Hepatic stellate cell (primary cell): ENCODE data around the gene AQP9.

Experiments used
- DNase-seq: peaks from one replicate; pipeline ENCODE4 v3.0.0; 2011; ENCODE audit warnings: low spot score

AQP9 gene

GRCh38 chr15:58139989-58140522 lies 1.9 kb downstream of the AQP9 start:
- no peak for DNase-seq

- no peak for DNase-seq
These were observed 3.7 kb downstream of the AQP9 start for GRCh38 chr15:58141894-58142293.

GRCh38 chr15:58142827-58143461 lies 4.8 kb downstream of the AQP9 start:
- DNase-seq = no peak

DNA sequence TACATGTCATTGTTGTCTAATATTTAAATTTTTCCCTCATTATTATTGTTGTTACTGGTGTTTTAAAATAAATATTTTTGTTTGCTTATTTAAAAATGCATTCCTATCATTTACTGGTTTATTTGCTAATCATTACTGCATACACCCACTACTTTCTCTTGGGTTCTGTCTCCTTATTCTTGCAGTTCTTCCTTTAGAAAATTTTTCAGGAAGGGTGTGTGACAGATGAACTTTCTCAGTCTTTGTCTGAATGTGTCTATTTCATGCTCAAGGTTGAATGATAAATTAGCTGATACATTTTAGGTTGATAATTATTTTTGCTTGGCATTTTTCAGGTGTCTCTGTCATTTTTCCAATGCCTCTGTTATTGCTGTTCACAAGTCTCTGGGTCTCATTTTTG lies 7.4 kb downstream of the AQP9 start:
- no peak for DNase-seq

GRCh38 chr15:58146211-58146610 lies 8.0 kb downstream of the AQP9 start:
- DNase-seq = no peak

- no peak for DNase-seq
These were observed 8.6 kb downstream of the AQP9 start for GRCh38 chr15:58146749-58147148.

GRCh38 chr15:58147171-58147611 lies 9.0 kb downstream of the AQP9 start:
- no peak for DNase-seq

GRCh38 chr15:58148120-58148519 lies 9.9 kb downstream of the AQP9 start:
- no peak for DNase-seq

- no peak for DNase-seq
These were observed 10.7 kb downstream of the AQP9 start for GRCh38 chr15:58148633-58149445.

GRCh38 chr15:58154769-58155168 lies 16.6 kb downstream of the AQP9 start:
- no peak for DNase-seq

DNA sequence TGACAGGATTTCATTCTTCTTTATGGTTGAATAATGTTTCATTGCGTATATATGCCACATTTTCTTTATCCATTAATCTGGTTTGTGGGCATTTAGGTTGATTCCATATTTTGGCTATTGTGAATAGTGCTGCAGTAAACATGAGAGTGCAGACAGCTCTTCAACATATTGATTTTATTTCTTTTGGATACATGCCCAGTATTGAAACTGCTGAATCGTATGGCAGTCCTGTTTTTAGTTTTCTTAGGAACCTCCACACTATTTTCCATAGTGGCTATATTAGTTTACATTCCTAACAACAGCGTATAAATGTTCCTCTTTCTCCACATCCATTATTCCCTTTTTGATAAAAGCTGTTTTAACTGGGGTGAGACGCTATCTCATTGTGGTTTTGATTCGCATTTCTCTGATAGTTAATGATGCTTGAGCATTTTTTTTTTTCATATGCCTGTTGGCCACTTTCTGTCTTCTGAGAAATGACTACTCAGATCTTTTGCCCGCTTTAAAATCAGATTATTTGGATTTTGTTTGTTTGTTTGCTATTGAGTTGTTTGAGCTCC lies 21.7 kb downstream of the AQP9 start:
- DNase-seq = no peak

DNA sequence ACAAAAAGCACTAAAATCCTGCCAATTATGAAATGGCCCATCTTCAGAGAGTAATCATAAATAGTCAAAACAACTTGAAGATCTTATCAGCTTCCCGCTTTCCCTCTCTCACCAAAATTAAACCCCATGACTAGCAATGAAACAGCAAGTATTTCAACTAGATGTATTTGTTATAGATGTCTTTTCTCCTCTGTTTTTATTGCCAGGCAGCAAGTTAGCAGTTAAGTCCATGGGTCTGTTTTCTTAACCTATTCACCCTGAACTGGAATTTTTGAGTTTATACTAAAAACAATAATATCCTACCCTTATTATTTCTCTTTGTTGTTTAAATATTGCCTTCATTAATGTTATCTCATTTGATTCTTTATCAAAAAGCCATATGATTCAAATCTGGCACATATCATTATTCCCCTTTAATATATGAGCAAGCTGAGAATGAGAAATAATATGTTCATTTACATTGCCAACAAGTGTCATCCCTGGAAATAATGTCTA lies 23.3 kb downstream of the AQP9 start:
- DNase-seq = no peak

GRCh38 chr15:58163985-58164384 lies 25.8 kb downstream of the AQP9 start:
- DNase-seq = no peak

- DNase-seq = no peak
These were observed 26.7 kb downstream of the AQP9 start for GRCh38 chr15:58164926-58165325.

- DNase-seq = no peak
These were observed 27.5 kb downstream of the AQP9 start for GRCh38 chr15:58165661-58166060.

DNA sequence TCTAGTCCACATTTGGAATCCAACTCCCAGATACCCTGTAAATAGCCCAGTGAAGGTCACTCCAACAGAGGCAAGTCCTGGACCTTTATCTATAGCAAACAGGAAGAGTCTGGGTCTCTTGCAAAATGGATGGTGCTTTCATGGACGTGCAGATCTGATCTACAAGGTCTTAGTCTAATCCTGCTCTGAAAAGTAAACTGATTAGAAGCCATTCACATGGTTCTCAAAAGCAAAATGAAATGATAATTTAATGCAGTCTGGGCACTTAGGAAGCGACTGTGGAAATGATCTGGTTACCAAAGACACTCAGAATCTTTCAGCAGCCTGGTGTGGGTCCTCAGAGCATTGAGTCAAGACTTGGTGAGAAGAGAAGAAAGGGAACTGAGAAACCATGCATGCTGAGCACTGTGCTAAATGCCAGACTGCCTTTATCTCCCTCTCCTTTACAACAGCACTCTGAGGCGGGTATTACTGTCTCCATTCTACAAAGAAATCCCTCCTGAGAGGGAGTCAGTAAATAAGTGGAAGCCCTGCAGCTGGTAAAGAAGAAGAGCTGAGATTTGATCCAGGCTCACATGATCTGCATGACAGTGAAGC lies 29.0 kb downstream of the AQP9 start:
- no peak for DNase-seq

GRCh38 chr15:58169934-58170333 lies 31.8 kb downstream of the AQP9 start:
- no peak for DNase-seq

GRCh38 chr15:58171476-58172061 lies 33.4 kb downstream of the AQP9 start:
- no peak for DNase-seq

- no peak for DNase-seq
These were observed 36.5 kb downstream of the AQP9 start for GRCh38 chr15:58174709-58175108.

DNA sequence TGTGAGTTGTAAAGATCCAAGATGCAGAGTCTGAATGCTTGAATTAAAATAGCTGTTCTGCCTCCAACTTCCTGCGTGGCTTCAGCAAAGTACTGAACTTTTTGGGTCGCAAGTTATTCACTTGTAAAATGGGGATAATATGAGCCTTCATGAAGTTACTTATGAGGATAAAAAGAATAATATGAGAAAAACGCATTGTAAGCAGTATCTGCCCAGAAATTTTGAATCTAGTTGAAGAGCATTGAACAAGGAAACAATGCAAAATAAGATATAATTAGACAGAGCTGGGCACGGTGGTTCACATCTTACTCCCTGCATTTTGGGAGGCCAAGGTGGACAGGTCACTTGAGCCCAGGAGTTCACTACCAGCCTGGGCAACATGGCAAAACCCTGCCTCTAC lies 37.8 kb downstream of the AQP9 start:
- DNase-seq = no peak

GRCh38 chr15:58178668-58179067 lies 40.5 kb downstream of the AQP9 start:
- DNase-seq = no peak

GRCh38 chr15:58179206-58179605 lies 41.0 kb downstream of the AQP9 start:
- no peak for DNase-seq
